PFSK-1 (cell line): ENCODE data around the gene PHYH.

Source experiments
- REST ChIP-seq, 2 experiments: IDR thresholded peaks; 2 replicates each; pipeline versions ENCODE4 v1.6.1 to v1.8.0; 2011 to 2012; ENCODE audit warnings: low read depth in 2 of 2, low read length in 2 of 2, control low read depth in 1 of 2, inconsistent platforms in 1 of 2, mild to moderate bottlenecking in 1 of 2, moderate library complexity in 1 of 2; ENCODE audit not compliant: insufficient read depth in 1 of 2
- SIN3A ChIP-seq: IDR thresholded peaks from 2 replicates; pipeline ENCODE4 v1.6.1; 2012; ENCODE audit warnings: mild to moderate bottlenecking, low read length, moderate library complexity, borderline replicate concordance; ENCODE audit not compliant: insufficient read depth
- TAF1 ChIP-seq: IDR thresholded peaks from 2 replicates; pipeline ENCODE4 v1.6.1; 2012; ENCODE audit warnings: low read length, control low read depth, borderline replicate concordance; ENCODE audit not compliant: insufficient read depth

GRCh38 chr10:13317474-13317873 lies 17.6 kb upstream of the PHYH start:
- no peak for TF ChIP-seq SIN3A
- no peak for TF ChIP-seq REST (IDR thresholded peaks at IDR 0.05; ENCODE audit: insufficient read depth in 1 of 2, low read depth in 2 of 2, low read length in 2 of 2)
- TF ChIP-seq TAF1, result no peak
